H9 (cell line): ENCODE data around the gene ANXA7. TPM values are rescaled to one million over a fixed set of nuclear protein-coding genes. Genes with fewer than 3 reads are reported as not detected.

Experiments
- DNase-seq: peaks from one replicate; pipeline ENCODE4 v3.0.0-alpha.2; 2017
- H2AFZ ChIP-seq: one replicate; pipeline ENCODE4 v1.6.1; 2013; ENCODE audit warnings: mild to moderate bottlenecking, low read length, control low read depth, moderate library complexity
- H2AK5ac ChIP-seq: 2 replicates; pipeline ENCODE4 v1.6.1; 2013; ENCODE audit warnings: low read length, control low read depth, mixed read lengths; ENCODE audit not compliant: insufficient read length
- H2BK120ac ChIP-seq: one replicate; pipeline ENCODE4 v1.6.1; 2013; ENCODE audit warnings: low read depth, mild to moderate bottlenecking, low read length, control low read depth, inconsistent platforms; ENCODE audit not compliant: poor library complexity, severe bottlenecking
- H2BK12ac ChIP-seq: 2 replicates; pipeline ENCODE4 v1.6.1; 2013; ENCODE audit warnings: low read length, control low read depth, mixed read lengths, low read depth; ENCODE audit not compliant: insufficient read length
- H2BK15ac ChIP-seq: 2 replicates; pipeline ENCODE4 v1.6.1; 2013; ENCODE audit warnings: low read depth, low read length, control low read depth
- H2BK20ac ChIP-seq: one replicate; pipeline ENCODE4 v1.6.1; 2013; ENCODE audit warnings: low read depth, mild to moderate bottlenecking, low read length, control low read depth, inconsistent platforms; ENCODE audit not compliant: poor library complexity, severe bottlenecking
- H2BK5ac ChIP-seq: 2 replicates; pipeline ENCODE4 v1.6.1; 2013; ENCODE audit warnings: low read length, control low read depth, mixed read lengths; ENCODE audit not compliant: insufficient read length
- H3K14ac ChIP-seq: 2 replicates; pipeline ENCODE4 v1.6.1; 2013; ENCODE audit warnings: low read length, control low read depth; ENCODE audit not compliant: insufficient read depth
- H3K18ac ChIP-seq: 2 replicates; pipeline ENCODE4 v1.6.1; 2013; ENCODE audit warnings: low read depth, mild to moderate bottlenecking, mixed read lengths, low read length, control low read depth; ENCODE audit not compliant: insufficient read length
- H3K23ac ChIP-seq: 2 replicates; pipeline ENCODE4 v1.6.1; 2013; ENCODE audit warnings: low read length, control low read depth, mixed read lengths, low read depth; ENCODE audit not compliant: insufficient read length
- H3K23me2 ChIP-seq: 2 replicates; pipeline ENCODE4 v1.6.1; 2013; ENCODE audit warnings: low read depth, mild to moderate bottlenecking, mixed read lengths, low read length, control low read depth; ENCODE audit not compliant: insufficient read length, poor library complexity, severe bottlenecking
- H3K27ac ChIP-seq: 2 replicates; pipeline ENCODE4 v1.5.1; 2013; ENCODE audit warnings: low read length, control low read depth, mixed read lengths, low read depth; ENCODE audit not compliant: insufficient read length
- H3K27me3 ChIP-seq: 2 replicates; pipeline ENCODE4 v1.6.1; 2013; ENCODE audit warnings: low read length, control low read depth, inconsistent platforms; ENCODE audit not compliant: insufficient read depth
- H3K4ac ChIP-seq: 2 replicates; pipeline ENCODE4 v1.6.1; 2013; ENCODE audit warnings: low read depth, mild to moderate bottlenecking, control low read depth, inconsistent platforms, low read length, moderate library complexity
- H3K4me1 ChIP-seq: 2 replicates; pipeline ENCODE4 v1.6.1; 2013; ENCODE audit warnings: low read length, control low read depth, inconsistent platforms; ENCODE audit not compliant: insufficient read depth
- H3K4me2 ChIP-seq: 2 replicates; pipeline ENCODE4 v1.6.1; 2013; ENCODE audit warnings: low read length, control low read depth, mixed read lengths; ENCODE audit not compliant: insufficient read length, insufficient read depth
- H3K56ac ChIP-seq: 2 replicates; pipeline ENCODE4 v1.6.1; 2013; ENCODE audit warnings: low read depth, mild to moderate bottlenecking, mixed read lengths, low read length, control low read depth; ENCODE audit not compliant: insufficient read length
- H3K79me1 ChIP-seq: 2 replicates; pipeline ENCODE4 v1.6.1; 2013; ENCODE audit warnings: low read depth, mild to moderate bottlenecking, moderate library complexity, low read length, control low read depth, inconsistent platforms; ENCODE audit not compliant: insufficient read depth, poor library complexity, severe bottlenecking
- H3K79me2 ChIP-seq: 2 replicates; pipeline ENCODE4 v1.6.1; 2013; ENCODE audit warnings: low read length, control low read depth, inconsistent platforms; ENCODE audit not compliant: insufficient read depth
- H3K9ac ChIP-seq: 2 replicates; pipeline ENCODE4 v1.6.1; 2013; ENCODE audit warnings: low read length, control low read depth, mixed read lengths; ENCODE audit not compliant: insufficient read length; ENCODE audit errors: extremely low read depth
- H3K9me3 ChIP-seq: one replicate; pipeline ENCODE4 v1.6.1; 2013; ENCODE audit warnings: low read depth, low read length, inconsistent platforms; ENCODE audit not compliant: control insufficient read depth
- H3T11ph ChIP-seq: one replicate; pipeline ENCODE4 v1.6.1; 2013; ENCODE audit warnings: mild to moderate bottlenecking, low read length, control low read depth, inconsistent platforms
- H4K20me1 ChIP-seq: one replicate; pipeline ENCODE4 v1.6.1; 2013; ENCODE audit not compliant: control insufficient read depth, insufficient read length, insufficient read depth
- H4K5ac ChIP-seq: 2 replicates; pipeline ENCODE4 v1.6.1; 2013; ENCODE audit warnings: low read depth, mild to moderate bottlenecking, mixed read lengths, low read length, control low read depth; ENCODE audit not compliant: insufficient read length
- H4K8ac ChIP-seq: replicated peaks from 2 replicates; pipeline ENCODE4 v1.6.1; 2013; ENCODE audit warnings: low read length, control low read depth, mixed read lengths, low read depth; ENCODE audit not compliant: insufficient read length
- H4K91ac ChIP-seq: 2 replicates; pipeline ENCODE4 v1.6.1; 2013; ENCODE audit warnings: low read depth, mild to moderate bottlenecking, moderate library complexity, mixed read lengths, low read length, control low read depth; ENCODE audit not compliant: insufficient read length
- H3K27ac Mint-ChIP-seq, 3 experiments: 2 replicates in 2 of 3; 3 replicates in 1 of 3; pipeline ENCODE4 v1.8.0; 2020 to 2021; ENCODE audit warnings: mixed read lengths in 3 of 3, mild to moderate bottlenecking in 1 of 3, moderate library complexity in 1 of 3
- H3K27me3 Mint-ChIP-seq: 2 replicates; pipeline ENCODE4 v1.8.0; 2021; ENCODE audit warnings: low read depth, mild to moderate bottlenecking, moderate library complexity, mixed read lengths
- H3K36me3 Mint-ChIP-seq, 3 experiments: 2 replicates in 2 of 3; 3 replicates in 1 of 3; pipeline ENCODE4 v1.8.0; 2020 to 2021; ENCODE audit warnings: low read depth in 3 of 3, mixed read lengths in 3 of 3; ENCODE audit not compliant: insufficient read depth in 1 of 3
- H3K4me1 Mint-ChIP-seq, 2 experiments: 2 replicates each; pipeline ENCODE4 v1.8.0; 2020; ENCODE audit warnings: mixed read lengths in 2 of 2
- H3K4me3 Mint-ChIP-seq, 2 experiments: 2 replicates in 1 of 2; 3 replicates in 1 of 2; pipeline ENCODE4 v1.8.0; 2020 to 2021; ENCODE audit warnings: mild to moderate bottlenecking in 2 of 2, mixed read lengths in 2 of 2, moderate library complexity in 1 of 2
- H3K9me3 Mint-ChIP-seq, 2 experiments: 2 replicates in 1 of 2; 3 replicates in 1 of 2; pipeline ENCODE4 v1.8.0; 2020; ENCODE audit warnings: mild to moderate bottlenecking in 2 of 2, mixed read lengths in 2 of 2, moderate library complexity in 1 of 2
- CTCF ChIP-seq: fragments of 200-600 bp; sonication (generic); conservative IDR thresholded peaks from 3 replicates; pipeline ENCODE4 v1.8.0; 2021; ENCODE audit warnings: antibody characterized with exemption, mild to moderate bottlenecking
- whole genome bisulfite sequencing: extraction: QIAGEN DNeasy Blood & Tissue Kit; methylation state at CpG from one replicate; pipeline ENCODE4 v1.1.7; 2013; ENCODE audit warnings: missing lambda C conversion rate, low lambda C conversion rate, mixed read lengths; ENCODE audit not compliant: insufficient read length; ENCODE audit errors: extremely low coverage; 5-methylcytosine and 5-hydroxymethylcytosine counted together
- total RNA-seq: library from RNA; stranded (reverse); gene quantifications from 2 replicates; pipeline ENCODE4 v1.2.1, GENCODE V29; 2021

Gene ANXA7
- total RNA-seq, 1 experiment from 2014 or later, result 84.6 TPM

- no peak for TF ChIP-seq CTCF
- peaks cover 10 to 15% of the 10 kb centered on the region in 2 experiments for H3K4me1 Mint-ChIP-seq
- H4K8ac ChIP-seq, result no peak within 1 kb of the TSS
- H3K4me1 ChIP-seq, result no peaks in the 10 kb centered on the region
- H3K9ac ChIP-seq, result peak within 1 kb of the TSS; percentile 76
- no peaks in the 10 kb centered on the region; a peak in 1 of 7 replicates for H3K36me3 Mint-ChIP-seq
- H2BK20ac ChIP-seq, result no peak within 1 kb of the TSS
- no peak within 1 kb of the TSS for H4K5ac ChIP-seq
- H3K18ac ChIP-seq, result peak within 1 kb of the TSS; percentile 91
- H3K27ac Mint-ChIP-seq, result peak within 1 kb of the TSS in 2 of 3 experiments; percentile 92 to 99; a peak in 5 of 7 replicates
- H3K4ac ChIP-seq, result no peak within 1 kb of the TSS
- H3K9me3 ChIP-seq, result no peaks in the 10 kb centered on the region
- H3K4me3 Mint-ChIP-seq, result peak within 1 kb of the TSS; percentile 96 to 98
- H2BK5ac ChIP-seq, result no peak within 1 kb of the TSS
- H4K91ac ChIP-seq, result no peak within 1 kb of the TSS
- H3K9me3 Mint-ChIP-seq, result peaks cover 0 to 2% of the 10 kb centered on the region in 2 experiments; a peak in 1 of 5 replicates
- H2AK5ac ChIP-seq, result no peak within 1 kb of the TSS
- H3K56ac ChIP-seq, result no peak within 1 kb of the TSS
- H2BK120ac ChIP-seq, result no peak within 1 kb of the TSS
- no peaks in the 10 kb centered on the region for H3K27me3 ChIP-seq
- H3K23me2 ChIP-seq, result peaks cover 5% of the 10 kb centered on the region
- H2AFZ ChIP-seq, result peak within 1 kb of the TSS; percentile 46
- peaks cover 11% of the 10 kb centered on the region for H3K27me3 Mint-ChIP-seq
- no peak within 1 kb of the TSS for H2BK15ac ChIP-seq
- H3K79me1 ChIP-seq, result no peaks in the 10 kb centered on the region
- no CpG with 5 or more reads among the region's 45 CpGs for WGBS
- DNase-seq, result peak; percentile 97
- H3K14ac ChIP-seq, result peak within 1 kb of the TSS; percentile 80; the same call in 1 of the 2 replicates
- H3K4me2 ChIP-seq, result peak within 1 kb of the TSS; percentile 89
- H3T11ph ChIP-seq, result no peak within 1 kb of the TSS
- H3K79me2 ChIP-seq, result no peaks in the 10 kb centered on the region
- H2BK12ac ChIP-seq, result no peak within 1 kb of the TSS
- no peak within 1 kb of the TSS for H3K23ac ChIP-seq
- no peaks in the 10 kb centered on the region for H4K20me1 ChIP-seq
- H3K27ac ChIP-seq, result no peak within 1 kb of the TSS
Measured at GRCh38 chr10:73358331-73359279, 55.3 kb downstream of the ANXA7 start, which contains the start of gene CFAP70. CFAP70 (minus strand) TSS chr10:73358864; CDS start chr10:73354796, 4,068 bp downstream.
